Activated gamma-delta T cell (primary cell): Measurements from ENCODE around the gene KRTAP20-4.

Experiments
- DNase-seq: peaks from one replicate; lab custom pipeline; 2025; lab: John Stamatoyannopoulos, UW

KRTAP20-4 gene

DNA sequence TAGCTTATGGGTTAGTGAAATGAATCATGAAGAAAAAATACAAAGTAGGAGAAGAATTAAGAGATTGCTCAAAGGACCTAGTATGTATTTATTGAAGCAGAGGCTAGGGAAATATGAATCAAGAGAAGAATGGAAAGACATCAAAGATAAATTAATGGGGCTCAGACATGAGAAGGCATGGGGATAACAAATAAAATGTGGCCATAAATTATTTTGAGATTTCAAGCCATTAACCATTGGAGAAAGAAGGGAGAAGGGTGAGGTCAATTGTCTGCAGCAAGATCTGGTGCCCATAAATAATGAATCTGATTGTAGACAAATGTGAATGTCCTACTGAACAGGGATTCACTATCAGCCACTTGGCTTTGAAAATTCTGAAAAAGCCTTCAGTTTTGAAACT is 32.5 kb downstream of the KRTAP20-4 start:
- no peak for DNase-seq

DNA sequence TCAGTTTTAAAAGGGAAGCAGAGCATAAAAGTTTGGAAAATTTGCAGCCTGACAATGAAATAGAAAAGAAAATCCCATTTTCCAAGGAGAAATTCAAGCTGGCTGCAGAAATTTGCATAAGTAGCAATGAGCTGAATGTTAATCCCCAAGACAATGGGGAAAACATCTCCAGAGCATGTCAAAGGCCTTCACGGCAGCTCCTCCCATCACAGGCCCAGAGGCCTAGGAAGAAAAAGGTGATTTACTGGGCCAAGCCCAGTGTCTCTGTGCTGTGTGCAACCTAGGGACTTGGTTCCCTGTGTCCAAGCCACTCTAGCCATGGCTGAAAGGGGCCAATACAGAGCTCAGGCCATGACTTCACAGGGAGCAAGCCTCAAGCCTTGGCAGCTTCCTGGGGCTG is 48.3 kb downstream of the KRTAP20-4 start:
- no peak for DNase-seq
